ENCODE data around the gene GAB2.
"Not testable (repeated sequence)": the region's sequence is repeated elsewhere in the genome, so short reads cannot be mapped to it uniquely, and the experiment has no call there.

Gene GAB2

DNA sequence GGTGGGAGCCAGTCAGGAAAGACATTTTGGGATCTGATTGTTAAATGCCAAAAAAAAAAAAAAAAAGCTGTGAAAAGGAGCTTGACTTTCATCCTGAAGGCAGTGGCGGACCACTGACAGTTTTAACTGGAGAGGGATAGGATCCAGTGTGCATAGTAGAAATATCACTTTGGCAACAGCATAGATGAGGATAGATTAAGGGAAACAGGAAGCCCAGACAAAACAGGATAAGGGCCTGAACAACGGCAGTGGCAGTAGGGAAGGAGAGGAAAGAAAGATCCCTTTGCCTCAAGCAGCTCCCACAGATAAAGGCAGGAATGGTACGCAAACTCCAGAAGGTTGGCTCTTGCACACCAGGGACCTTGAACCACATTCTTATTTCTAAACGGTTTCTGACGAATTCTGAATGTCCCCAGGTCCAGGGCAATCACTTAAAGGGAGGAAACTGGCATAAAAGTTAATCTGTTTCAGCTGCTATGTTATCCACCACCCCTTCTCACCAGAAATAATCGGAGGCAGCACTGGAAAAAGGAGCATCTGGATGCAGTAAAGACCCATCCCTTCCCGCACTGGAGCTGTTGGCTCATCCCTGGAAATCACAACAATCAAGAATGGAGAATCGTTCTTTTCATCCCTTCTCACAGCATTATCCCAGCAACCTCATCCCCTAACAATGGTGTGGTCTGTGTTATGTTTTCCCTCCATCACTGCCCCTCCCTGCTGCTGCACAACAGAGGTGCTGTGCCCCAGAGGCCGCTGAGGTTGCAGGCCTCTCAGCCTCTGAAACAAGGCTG lies 99.1 kb downstream of the GAB2 start:
- DNase-seq (ENCODE audit: low read depth in 1 of 2, low spot score in 1 of 2): no peak

DNA sequence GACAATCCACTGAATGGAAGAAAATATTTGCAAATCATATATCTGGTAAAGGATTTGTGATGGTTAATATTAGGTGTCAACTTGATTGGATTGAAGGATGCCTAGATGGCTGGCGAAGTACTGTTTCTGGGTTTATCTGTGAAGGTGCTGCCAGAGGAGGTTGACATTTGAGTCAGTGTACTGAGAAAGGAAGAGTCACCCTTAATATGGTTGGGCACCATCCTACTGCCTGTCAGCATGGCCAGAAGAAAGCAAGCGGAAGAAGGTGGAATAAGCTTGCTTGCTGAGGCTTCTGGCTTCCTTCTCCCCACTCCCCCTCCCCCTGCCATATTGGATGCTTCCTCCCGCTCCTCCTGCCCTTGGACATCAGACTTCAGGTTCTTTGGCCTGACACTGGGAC lies 101.9 kb downstream of the GAB2 start:
- DNase-seq (ENCODE audit: low read depth in 1 of 2, low spot score in 1 of 2): no peak

DNA sequence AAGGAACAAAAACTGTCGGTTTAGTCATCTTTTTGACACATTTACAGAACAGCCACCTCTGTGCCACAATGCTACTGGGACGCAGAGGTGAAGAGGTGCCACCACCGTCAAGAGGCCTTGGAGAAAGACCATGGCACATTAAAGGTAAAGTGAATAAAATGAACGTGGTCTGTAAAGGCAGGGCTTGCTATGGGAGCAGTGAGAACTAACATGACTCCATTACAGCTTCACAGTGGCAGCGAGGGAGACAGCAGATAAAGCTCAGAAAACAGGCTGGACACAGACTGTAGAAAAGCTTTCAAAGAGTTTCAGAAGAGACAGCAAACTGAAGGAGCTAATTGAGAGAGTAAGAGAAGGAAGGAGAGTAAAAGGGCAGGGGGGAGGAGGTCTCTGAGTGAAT lies 102.9 kb downstream of the GAB2 start:
- no peak for DNase-seq (ENCODE audit: low read depth in 1 of 2, low spot score in 1 of 2)

DNA sequence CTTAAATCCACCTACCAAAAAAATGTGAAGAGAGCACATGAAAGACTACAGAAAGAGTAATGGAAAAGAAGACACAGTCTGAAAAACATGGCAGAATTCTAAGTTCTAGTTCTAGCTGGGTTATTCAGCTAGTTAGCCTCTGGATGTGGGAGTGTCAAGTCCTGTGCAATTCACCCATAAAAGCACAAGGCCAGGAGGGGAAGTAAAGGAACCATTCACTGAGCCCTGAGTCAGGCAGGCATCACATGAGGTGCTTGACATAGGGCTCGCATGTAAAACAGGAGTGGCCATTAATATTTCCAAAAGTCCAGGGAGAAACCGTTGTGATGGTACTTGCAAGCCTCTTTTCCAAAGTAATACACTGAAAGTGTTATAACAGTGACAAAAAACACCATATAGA lies 103.7 kb downstream of the GAB2 start:
- no peak for DNase-seq (ENCODE audit: low read depth in 1 of 2, low spot score in 1 of 2)

DNA sequence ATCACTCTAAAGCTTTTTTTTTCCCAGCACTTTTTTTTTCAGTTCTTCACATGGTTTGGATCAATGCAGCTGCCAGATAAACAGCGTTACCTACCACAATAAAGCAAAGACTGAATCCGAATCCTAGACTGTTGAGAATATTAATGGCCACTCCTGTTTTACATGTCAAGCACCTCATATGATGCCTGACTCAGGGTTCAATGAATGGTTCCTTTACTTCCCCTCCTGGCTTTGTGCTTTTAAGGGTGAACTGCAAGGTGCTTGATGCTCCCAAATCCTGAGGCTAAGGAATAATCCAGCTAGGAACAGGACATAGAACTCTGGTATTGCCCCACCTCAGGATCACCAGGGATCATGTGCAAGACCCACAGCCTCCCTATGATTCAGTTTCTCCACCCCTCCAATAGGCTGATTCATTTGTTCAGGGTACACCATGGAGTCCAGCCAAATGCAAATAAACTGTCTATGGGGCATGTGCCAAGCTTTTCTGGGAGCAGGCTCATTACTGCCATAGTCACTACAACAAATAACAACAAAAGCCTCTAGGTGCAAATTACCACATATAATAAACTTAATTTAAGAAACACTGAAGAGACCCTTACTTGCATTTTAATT lies 104.3 kb downstream of the GAB2 start:
- DNase-seq (ENCODE audit: low read depth in 1 of 2, low spot score in 1 of 2): no peak

DNA sequence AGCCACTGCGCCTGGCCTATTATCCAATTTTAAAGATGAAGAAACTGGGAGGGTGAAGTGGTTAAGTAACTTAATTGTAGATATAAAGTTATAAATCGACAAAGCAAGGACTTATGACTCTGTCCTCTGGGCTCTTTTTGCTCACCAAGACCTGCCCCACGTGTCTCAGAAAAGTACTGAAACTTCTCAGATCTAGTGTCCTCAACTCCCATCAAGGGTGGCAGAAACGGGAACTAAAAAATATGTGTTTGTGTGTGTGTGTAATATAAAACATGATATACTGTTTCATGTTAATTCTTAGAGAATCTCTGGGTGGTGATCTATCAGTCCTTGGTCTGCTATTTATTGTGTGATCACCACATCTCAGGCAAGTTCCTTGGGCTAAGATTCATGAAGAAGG lies 104.9 kb downstream of the GAB2 start:
- no peak for DNase-seq (ENCODE audit: low read depth in 1 of 2, low spot score in 1 of 2)

DNA sequence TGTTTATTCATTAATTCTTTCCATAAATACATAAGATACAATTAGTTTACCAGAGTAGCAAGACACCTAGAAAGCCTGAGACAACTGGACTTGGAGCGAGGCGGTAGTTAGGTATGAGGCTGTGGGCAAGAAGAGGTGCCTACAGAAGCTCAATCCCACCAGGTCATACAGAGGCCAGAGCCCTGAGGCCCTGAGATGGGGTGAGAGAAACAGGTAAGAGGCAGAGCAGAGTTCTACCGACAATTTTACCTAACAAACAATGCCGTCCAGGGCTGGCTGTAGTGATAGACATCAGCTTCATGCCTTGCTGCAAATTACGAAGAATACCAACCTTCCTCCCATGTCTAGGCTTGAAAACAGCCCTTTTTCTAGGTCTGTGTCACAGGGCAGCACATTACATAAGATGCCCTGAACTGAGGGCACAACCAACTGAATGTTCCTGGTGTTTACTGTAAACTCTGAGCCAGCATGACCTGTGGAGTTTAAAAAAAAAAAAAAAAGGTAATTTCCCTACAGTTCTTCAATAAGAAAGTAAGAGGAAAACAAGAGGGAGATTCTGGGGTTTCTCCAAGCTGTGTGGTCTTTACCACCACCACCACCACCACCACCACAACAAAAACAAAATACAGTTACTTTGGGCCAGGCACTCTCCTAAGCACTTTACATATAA lies 105.8 kb downstream of the GAB2 start:
- no peak for DNase-seq (ENCODE audit: low read depth in 1 of 2, low spot score in 1 of 2)

DNA sequence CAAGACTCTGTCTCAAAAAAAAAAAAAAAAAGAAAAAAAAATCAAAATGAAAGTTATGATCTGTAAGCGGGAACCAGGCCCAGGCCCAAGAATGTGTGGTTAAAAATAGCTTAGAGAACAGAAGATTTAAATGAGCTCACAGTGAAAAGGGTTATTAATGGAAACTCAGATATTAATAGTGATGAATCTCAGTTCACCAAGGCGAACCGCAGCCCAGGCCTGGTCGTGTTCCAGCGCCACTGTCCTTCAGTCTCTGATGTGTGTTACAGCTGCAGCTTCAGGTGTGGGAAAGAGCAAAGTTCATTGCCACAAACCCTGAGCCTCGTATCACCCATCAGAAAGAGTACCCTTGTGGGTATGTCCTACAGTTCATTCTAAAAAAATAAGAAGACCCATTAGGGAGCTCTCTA lies 107.1 kb downstream of the GAB2 start:
- DNase-seq (ENCODE audit: low read depth in 1 of 2, low spot score in 1 of 2): no peak

DNA sequence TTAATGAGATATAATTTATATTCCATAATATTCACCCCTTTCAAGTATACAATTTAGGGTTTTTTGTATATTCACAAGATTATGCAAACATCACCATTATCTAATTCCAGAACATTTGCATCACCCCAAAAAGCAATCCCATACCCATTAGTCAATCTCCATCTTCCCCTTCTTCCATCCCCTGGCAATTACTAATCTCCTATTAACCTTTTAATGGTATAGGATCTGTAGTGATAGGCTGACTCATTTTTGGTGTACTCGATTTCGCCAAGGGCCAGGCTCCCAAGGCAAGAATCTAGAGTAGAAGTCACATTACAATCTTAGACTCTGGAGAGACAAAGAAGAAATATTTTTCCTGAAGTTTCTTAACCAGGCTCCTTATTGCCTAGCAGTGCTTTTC lies 113.4 kb downstream of the GAB2 start:
- DNase-seq (ENCODE audit: low read depth in 1 of 2, low spot score in 1 of 2): no peak

DNA sequence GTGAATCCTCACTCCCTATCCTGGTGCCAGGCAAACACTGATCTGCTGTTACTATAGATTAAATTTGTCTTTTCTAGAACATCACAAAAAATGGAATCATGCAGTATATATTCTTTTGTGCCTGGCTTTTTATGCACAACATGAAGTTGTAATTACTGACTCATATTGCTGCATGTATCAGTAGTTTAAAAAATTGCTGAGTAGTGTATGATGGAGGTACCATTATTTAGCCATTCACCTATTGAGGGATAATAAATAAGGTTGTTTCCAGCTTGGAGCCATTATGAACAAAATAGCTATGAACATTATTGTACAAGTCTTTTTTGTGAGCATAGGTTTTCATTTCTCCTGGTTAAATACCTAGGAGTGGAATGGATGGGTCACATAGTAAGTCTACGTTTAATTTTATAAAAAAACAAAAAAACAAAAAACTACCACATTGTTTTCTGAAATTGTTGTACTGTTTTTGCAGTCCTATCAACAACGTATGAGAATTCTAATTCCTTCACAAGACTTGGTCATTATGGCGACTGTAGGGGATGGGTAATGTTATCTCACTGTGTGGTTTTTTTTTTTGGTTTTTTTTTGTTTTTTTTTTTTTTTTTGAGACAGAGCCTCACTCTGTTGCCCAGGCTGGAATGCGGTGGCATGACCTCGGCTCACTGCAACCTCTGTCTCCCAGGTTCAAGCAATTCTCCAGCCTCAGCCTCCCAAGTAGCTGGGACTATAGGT lies 117.3 kb downstream of the GAB2 start:
- DNase-seq (ENCODE audit: low read depth in 1 of 2, low spot score in 1 of 2): no peak

DNA sequence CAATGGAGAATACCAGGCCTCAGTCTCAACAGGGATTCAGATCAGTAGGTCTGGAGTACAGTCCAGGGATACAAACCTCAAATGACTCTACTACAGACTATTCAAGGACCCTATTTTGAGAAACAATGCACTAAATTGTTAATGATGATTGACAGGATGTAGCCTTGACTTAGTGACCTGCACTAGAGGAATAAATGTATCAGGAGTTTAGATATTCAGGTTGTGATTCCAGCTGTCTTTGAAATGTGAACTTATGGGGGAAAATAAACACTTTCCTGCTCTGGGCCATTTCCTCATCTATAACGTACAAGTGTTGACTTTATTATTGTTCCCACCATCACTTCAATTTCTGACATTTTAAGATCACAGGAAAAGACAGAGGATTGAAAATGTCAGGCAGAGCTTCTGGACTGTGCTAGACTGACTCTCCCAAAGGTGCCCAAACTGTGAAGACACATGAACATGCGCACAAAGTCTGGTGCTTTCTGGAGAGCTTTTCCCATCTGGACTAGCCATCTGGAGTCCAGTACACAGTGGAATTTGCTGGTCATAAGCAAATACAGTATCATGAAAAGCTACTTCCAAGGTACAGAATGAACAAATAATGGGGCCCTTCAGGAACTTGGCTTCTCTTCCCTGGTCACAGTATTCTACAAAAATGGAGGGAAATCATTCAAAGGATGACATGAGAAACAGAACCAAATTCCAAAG lies 118.5 kb downstream of the GAB2 start:
- DNase-seq (ENCODE audit: low read depth in 1 of 2, low spot score in 1 of 2): no peak

DNA sequence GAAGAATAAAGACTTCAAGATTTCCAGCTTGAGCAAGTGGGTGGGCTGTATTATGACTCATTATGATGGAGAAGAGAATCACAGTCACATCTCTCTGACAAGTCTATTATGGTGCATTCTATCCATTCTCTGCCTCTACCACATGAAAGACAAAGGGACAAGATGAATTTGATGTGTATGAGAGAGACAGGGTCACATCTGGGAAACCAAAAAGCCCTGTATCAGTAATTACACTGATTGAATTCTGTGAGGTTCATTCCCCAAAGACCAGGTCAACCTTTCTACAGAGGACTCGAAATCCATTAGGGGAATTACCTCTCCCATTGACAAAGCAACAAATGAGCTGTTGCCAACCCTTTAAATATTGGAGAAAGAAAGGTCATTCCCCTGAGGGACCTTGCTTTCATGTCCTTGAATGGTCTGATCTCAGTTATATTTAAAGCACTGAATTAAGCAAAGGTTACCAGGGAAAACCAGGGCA lies 119.3 kb downstream of the GAB2 start:
- DNase-seq (ENCODE audit: low read depth in 1 of 2, low spot score in 1 of 2): no peak

DNA sequence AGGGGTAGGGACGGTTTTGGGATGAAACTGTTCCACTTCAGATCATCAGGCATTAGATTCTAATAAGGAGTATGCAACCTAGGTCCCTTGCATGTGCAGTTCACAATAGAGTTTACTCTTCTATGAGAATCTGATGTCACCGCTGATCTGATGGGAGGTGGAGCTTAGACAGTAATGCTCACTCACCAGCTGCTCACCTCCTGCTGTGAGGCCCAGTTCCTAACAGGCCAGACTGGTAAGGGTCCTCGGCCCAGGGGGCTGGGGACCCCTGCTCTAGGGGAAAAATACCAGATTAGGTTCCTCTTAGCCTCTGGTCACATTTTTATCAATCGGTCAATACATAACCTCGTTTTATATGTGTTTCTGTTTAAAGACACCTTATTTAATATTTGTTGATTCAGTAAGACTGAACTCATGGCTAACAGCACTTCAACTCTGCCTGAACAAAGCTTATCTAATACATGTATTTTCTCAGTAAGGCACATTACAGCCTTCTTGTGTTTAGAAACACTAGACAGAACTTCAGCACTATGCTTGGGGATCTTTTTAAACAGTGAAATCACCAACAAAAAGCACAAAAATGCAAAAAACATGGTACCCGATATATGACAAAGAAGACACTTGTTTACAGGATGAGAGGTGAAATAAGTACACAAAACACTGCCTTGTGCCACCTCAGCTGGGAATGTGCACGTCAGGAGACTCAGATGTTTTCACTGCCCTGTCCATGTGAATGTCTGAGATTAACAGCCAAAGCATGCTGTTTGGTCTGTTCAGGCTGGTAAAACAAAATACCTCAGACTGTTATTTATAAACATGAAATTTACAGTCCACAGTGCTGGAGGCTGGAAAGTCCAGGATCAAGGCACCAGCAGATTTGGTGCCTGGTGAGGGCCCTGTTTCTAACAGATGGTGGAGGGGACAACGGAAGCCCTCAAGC lies 121.4 kb downstream of the GAB2 start:
- DNase-seq (ENCODE audit: low read depth in 1 of 2, low spot score in 1 of 2): no peak

DNA sequence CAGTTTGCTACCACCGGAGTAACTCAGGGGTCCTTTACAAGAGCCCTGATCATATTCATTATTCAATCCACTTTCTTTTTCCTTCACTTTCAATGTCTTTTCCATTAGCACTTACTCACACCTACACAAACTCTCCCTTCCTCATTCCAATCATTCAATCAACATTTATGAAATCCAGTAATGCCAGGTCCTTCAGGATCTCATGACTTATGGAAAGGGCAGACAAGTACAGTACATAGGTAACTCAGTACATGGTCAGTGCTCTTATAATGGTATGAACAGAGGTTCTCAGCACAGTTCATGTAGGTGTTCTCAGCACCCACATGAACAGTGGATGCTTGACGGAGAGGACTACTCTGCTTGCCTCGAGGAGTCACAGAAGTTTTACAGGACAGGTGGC lies 122.3 kb downstream of the GAB2 start:
- no peak for DNase-seq (ENCODE audit: low read depth in 1 of 2, low spot score in 1 of 2)

DNA sequence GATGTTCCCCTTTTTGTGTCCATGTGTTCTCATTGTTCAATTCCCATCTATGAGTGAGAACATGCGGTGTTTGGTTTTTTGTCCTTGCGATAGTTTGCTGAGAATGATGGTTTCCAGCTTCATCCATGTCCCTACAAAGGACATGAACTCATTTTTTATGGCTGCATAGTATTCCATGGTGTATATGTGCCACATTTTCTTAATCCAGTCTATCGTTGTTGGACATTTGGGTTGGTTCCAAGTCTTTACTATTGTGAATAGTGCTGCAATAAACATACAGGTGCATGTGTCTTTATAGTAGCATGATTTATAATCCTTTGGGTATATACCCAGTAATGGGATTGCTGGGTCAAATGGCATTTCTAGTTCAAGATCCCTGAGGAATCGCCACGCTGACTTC lies 123.5 kb downstream of the GAB2 start:
- not testable (repeated sequence) for DNase-seq (ENCODE audit: low read depth in 1 of 2, low spot score in 1 of 2)

DNA sequence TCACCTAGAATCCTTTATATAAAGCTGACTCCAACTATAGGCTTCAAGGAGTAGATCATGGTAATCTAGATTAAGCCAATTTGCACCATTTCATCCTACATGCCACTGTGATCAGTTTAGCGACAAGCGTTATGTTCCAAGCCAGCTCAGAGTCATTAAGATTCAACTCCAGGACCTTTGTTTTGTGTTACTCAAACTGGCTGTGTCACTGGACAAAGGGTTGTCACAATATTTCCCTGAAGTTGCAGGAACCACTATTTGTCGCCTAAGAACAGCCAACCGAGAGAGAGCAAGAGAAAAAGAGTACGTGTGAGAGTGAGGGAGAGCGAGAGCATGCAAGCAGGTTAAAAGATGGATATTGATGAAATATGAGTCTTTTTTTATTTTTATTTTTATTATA lies 124.1 kb downstream of the GAB2 start:
- no peak for DNase-seq (ENCODE audit: low read depth in 1 of 2, low spot score in 1 of 2)

DNA sequence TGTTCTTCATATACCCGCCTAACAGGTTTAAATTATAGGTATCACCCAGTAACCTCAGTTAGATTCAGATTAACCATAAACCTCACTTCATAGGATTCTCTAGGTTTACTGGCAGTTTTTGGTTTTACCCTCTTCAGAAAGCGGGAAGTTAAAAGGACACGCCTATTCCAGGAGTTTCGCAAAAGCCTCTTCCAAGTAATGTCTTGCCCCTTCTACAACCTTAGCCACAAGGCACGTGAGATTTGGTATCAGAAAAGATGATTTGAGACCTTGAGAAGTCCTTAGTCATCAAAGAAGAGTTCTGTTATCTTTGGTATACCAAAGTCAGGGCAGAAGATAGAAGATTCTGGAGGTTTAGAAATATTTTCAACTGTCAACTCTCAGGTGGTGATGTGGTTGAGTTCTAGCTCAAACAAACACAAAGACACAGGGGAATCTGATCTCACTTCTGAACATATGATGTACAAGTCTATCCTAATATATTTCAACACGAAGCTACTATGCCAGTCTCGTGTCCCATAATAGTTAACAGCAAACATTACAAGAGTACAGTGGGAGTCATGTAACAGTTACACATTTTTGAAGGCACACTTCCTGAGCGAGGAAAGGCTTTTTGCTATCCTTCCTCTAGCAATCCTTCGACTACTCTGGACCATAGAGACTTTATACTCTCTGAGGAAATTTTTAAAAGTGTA lies 125.4 kb downstream of the GAB2 start:
- DNase-seq (ENCODE audit: low read depth in 1 of 2, low spot score in 1 of 2): no peak

DNA sequence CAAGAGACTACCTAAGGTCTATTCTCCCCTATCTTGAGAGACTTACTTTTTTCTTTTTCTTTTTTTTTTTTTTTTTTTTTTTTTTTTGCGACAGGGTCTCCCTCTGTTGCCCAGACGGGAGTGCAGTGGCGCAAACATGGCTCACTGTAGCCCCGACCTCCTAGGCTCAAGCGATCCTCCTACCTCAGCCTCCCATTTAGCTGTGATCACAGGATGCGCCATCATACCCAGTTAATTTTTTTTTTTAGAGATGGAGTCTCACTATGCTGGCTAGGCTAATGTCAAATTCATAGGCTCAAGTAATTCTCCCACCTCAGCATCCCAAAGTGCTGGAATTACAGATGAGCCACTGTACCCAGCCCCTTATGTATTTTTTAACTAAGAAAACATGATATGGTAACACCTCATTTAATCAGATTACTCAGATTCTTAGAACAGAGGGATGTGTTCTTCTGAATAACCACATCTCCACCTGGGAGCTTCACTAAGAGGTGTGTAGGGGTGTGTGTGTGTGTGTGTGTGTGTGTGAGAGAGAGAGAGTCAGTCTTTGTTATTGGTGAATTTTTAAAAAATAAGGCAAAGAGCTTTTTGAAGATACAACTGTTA lies 126.0 kb downstream of the GAB2 start:
- DNase-seq (ENCODE audit: low read depth in 1 of 2, low spot score in 1 of 2): no peak

Data from activated CD4-positive, alpha-beta T cell treated with anti-CD3 and anti-CD28 coated beads, Interleukin-2, amount 50 U/mL, for 24 hours (primary cell).